HCT116 (cell line): ENCODE results near the gene HTRA3. TPM values are rescaled to one million over a fixed set of nuclear protein-coding genes. Genes with fewer than 3 reads are reported as not detected.

ENCODE experiments used
- ATAC-seq: fragments of 200-7000 bp; cut with Tn5 transposase; 2 replicates; pipeline ENCODE4 v1.9.1; 2020; ENCODE audit warnings: mild to moderate bottlenecking, moderate library complexity
- BruUV-seq: library from RNA; stranded (reverse); fragments of 400-500 nt; replicated peaks from 2 replicates; lab custom pipeline; 2021; lab: Mats Ljungman, UMichigan
- CTCF ChIA-PET: fragments of 300-600 bp; sonication (Branson Sonifier 250); formaldehyde crosslinking; loops from one replicate; lab custom pipeline; 2021; ENCODE audit warnings: antibody characterized with exemption; lab: Charles Lee
- POLR2A ChIA-PET: fragments of 300-600, 350-600 bp; sonication (Branson Sonifier 250); formaldehyde crosslinking; loops from one replicate; lab custom pipeline; 2021; ENCODE audit warnings: antibody characterized with exemption; lab: Charles Lee
- RAD21 ChIA-PET, 2 experiments: fragments of 300-600 bp; sonication (Branson Sonifier 250); formaldehyde crosslinking; loops; one replicate each; lab custom pipeline; 2023; ENCODE audit warnings: low total read pairs in 2 of 2; ENCODE audit not compliant: uncharacterized antibody in 2 of 2, unreplicated experiment in 2 of 2, low non-redundant PET in 1 of 2; lab: Charles Lee
- DNase-seq: peaks from one replicate; pipeline ENCODE4 v3.0.0-alpha.2; 2010; ENCODE audit warnings: low read depth, low spot score
- H2AFZ ChIP-seq: fragments of 200-600 bp; shearing (Covaris generic), sonication (generic); 2 replicates; pipeline ENCODE4 v1.6.1; 2017; ENCODE audit warnings: low read depth, mixed run types, mixed read lengths, antibody characterized with exemption, low read length; ENCODE audit not compliant: poor library complexity, severe bottlenecking
- H3K27ac ChIP-seq: 2 replicates; pipeline ENCODE4 v1.5.1; 2012; ENCODE audit warnings: low read depth, low read length
- H3K27me3 ChIP-seq: fragments of 200-600 bp; sonication (generic); 2 replicates; pipeline ENCODE4 v1.6.1; 2016; ENCODE audit warnings: mixed run types, low read length, mixed read lengths; ENCODE audit not compliant: insufficient read depth
- H3K36me3 ChIP-seq, 2 experiments: fragments of 200-500 bp in 1 of 2; fragments of 200-600 bp in 1 of 2; sonication (Bioruptor generic) in 1 of 2; sonication (generic) in 1 of 2; 2 replicates each; pipeline versions ENCODE4 v1.5.1 to v1.6.1; 2014 to 2016; ENCODE audit warnings: low read length in 2 of 2, inconsistent platforms in 1 of 2, mixed read lengths in 1 of 2, mixed run types in 1 of 2; ENCODE audit not compliant: insufficient read depth in 2 of 2, control insufficient read depth in 1 of 2
- H3K4me1 ChIP-seq, 2 experiments: fragments of 200-600 bp in 1 of 2; sonication (generic) in 1 of 2; 2 replicates each; pipeline versions ENCODE4 v1.5.1 to v1.6.1; 2012 to 2017; ENCODE audit warnings: low read length in 2 of 2, inconsistent platforms in 1 of 2, mild to moderate bottlenecking in 1 of 2, mixed read lengths in 1 of 2, mixed run types in 1 of 2, moderate library complexity in 1 of 2; ENCODE audit not compliant: insufficient read depth in 2 of 2, control insufficient read depth in 1 of 2
- H3K4me2 ChIP-seq: fragments of 200-600 bp; sonication (generic); 2 replicates; pipeline ENCODE4 v1.6.1; 2017; ENCODE audit warnings: mixed run types, low read length, mixed read lengths
- H3K4me3 ChIP-seq, 2 experiments: fragments of 200-600 bp in 1 of 2; sonication (generic) in 1 of 2; replicated peaks in 1 of 2; 2 replicates each; pipeline ENCODE4 v1.5.1; 2011 to 2016; ENCODE audit warnings: low read length in 2 of 2, control low read depth in 1 of 2, low read depth in 1 of 2, mild to moderate bottlenecking in 1 of 2, mixed read lengths in 1 of 2, mixed run types in 1 of 2
- H3K79me2 ChIP-seq: fragments of 200-600 bp; sonication (generic); 2 replicates; pipeline ENCODE4 v1.6.1; 2017; ENCODE audit warnings: mild to moderate bottlenecking, mixed run types, low read length, moderate library complexity, mixed read lengths; ENCODE audit not compliant: insufficient read depth
- H3K9ac ChIP-seq: fragments of 200-600 bp; sonication (generic); 2 replicates; pipeline ENCODE4 v1.6.1; 2016; ENCODE audit warnings: low read length, mixed read lengths
- H3K9me2 ChIP-seq: fragments of 200-600 bp; sonication (generic), shearing (Covaris generic); 2 replicates; pipeline ENCODE4 v1.6.1; 2017; ENCODE audit warnings: mixed run types, mild to moderate bottlenecking, moderate library complexity; ENCODE audit not compliant: insufficient read depth
- H3K9me3 ChIP-seq, 2 experiments: fragments of 200-500 bp in 1 of 2; fragments of 200-600 bp in 1 of 2; sonication (Bioruptor generic) in 1 of 2; sonication (generic) in 1 of 2; 2 replicates each; pipeline ENCODE4 v1.6.1; 2014 to 2017; ENCODE audit warnings: low read length in 2 of 2, mixed read lengths in 2 of 2, inconsistent platforms in 1 of 2, low read depth in 1 of 2, mild to moderate bottlenecking in 1 of 2, mixed run types in 1 of 2, moderate library complexity in 1 of 2; ENCODE audit not compliant: control insufficient read depth in 1 of 2, insufficient read depth in 1 of 2
- H4K20me1 ChIP-seq: fragments of 200-600 bp; sonication (generic), shearing (Covaris generic); 2 replicates; pipeline ENCODE4 v1.6.1; 2017; ENCODE audit warnings: mixed run types, mild to moderate bottlenecking, moderate library complexity; ENCODE audit not compliant: insufficient read depth
- CBX3 ChIP-seq: IDR thresholded peaks from 2 replicates; pipeline ENCODE4 v1.6.1; 2012; ENCODE audit warnings: low read depth
- CEBPB ChIP-seq: IDR thresholded peaks from 2 replicates; pipeline ENCODE4 v1.6.1; 2012; ENCODE audit warnings: low read depth
- EGR1 ChIP-seq: IDR thresholded peaks from 2 replicates; pipeline ENCODE4 v1.6.1; 2012; ENCODE audit warnings: low read depth
- ELF1 ChIP-seq: IDR thresholded peaks from 2 replicates; pipeline ENCODE4 v1.6.1; 2012; ENCODE audit warnings: low read depth, borderline replicate concordance
- EZH2 ChIP-seq: fragments of 200-600 bp; sonication (generic); IDR thresholded peaks from 2 replicates; pipeline ENCODE4 v1.6.1; 2017; ENCODE audit warnings: antibody characterized with exemption, mixed run types
- EZH2phosphoT487 ChIP-seq: fragments of 200-600 bp; IDR thresholded peaks from 2 replicates; pipeline ENCODE4 v1.6.1; 2018; ENCODE audit warnings: antibody characterized with exemption, borderline replicate concordance
- TCF7L2 ChIP-seq: IDR thresholded peaks from 2 replicates; pipeline ENCODE4 v1.7.0; 2011; ENCODE audit warnings: borderline replicate concordance, inconsistent platforms; ENCODE audit not compliant: insufficient read depth, insufficient read length; ENCODE audit errors: extremely low read depth
- YY1 ChIP-seq: IDR thresholded peaks from 2 replicates; pipeline ENCODE4 v1.6.1; 2011; ENCODE audit warnings: low read length, low read depth, moderate library complexity, mild to moderate bottlenecking; ENCODE audit not compliant: insufficient replicate concordance; ENCODE audit errors: extremely low read depth
- ZNF274 ChIP-seq: fragments of 200-500 bp; sonication (Bioruptor generic); IDR thresholded peaks from 2 replicates; pipeline ENCODE4 v1.6.1; 2014; ENCODE audit warnings: mild to moderate bottlenecking, low read depth, low read length, inconsistent platforms
- intact Hi-C: fragments of 100-400 bp; cut with micrococcal nuclease; formaldehyde crosslinking; loops from 2 replicates; pipeline ENCODE4 v1.10.0; 2022
- total RNA-seq: library from RNA; stranded (reverse); gene quantifications from one replicate; pipeline ENCODE4 v1.2.1, GENCODE V29; 2021; ENCODE audit not compliant: unreplicated experiment
- TF ChIP-seq, protein P1 (sequence below): IDR thresholded peaks from 2 replicates; pipeline ENCODE4 v1.6.1; 2011; ENCODE audit warnings: mild to moderate bottlenecking, low read length, moderate library complexity; ENCODE audit not compliant: insufficient replicate concordance; ENCODE audit errors: extremely low read depth
- TF ChIP-seq, protein P2 (sequence below), 3 experiments: fragments of 200-600 bp in 1 of 3; sonication (generic) in 1 of 3; IDR thresholded peaks in 2 of 3; conservative IDR thresholded peaks in 1 of 3; 2 replicates each; pipeline ENCODE4 v1.5.1; 2012 to 2017; ENCODE audit warnings: low read depth in 2 of 3, low read length in 2 of 3, antibody characterized with exemption in 1 of 3, borderline replicate concordance in 1 of 3, control low read depth in 1 of 3, mild to moderate bottlenecking in 1 of 3, mixed read lengths in 1 of 3, mixed run types in 1 of 3, moderate library complexity in 1 of 3; ENCODE audit not compliant: insufficient read depth in 1 of 3

HTRA3 gene
- total RNA-seq, 1 experiment from 2014 or later = not detected

DNA sequence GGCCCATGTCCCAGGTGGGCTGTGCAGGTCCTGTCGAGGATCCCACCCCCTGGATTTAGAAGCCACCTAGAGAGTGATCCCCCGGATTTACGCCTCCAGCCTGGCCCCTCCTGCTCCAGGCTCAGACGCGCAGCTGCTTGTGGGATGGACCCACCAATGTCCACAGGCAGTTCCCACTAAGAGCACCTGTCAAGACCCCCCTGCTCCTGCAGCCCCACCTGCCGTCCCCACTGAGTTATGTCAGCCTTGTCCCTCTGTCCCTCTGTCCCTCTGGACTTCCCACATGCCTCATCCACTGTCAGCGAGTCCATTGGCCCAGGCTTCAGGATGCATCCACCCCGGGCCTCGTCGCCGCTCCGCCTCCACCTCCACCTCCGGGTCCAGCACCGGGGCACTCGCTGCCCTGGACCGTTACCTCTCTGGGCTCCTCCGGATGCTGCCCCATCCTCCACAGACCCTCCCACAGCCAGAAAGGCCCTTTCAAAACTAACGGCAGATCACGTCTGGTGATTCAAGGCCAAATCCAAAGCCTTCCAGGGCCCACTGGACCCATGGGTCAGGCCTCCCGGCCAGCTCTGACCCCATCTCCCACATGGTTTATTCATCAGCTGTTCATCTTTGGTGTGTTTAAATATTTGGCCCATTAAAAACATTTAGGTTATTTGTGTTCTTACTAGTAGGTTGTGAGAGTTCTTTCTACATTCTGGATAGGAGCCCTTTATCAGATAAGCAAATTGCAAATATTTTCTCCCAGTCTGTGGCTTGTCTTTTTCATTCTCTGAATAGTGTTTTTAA, 28.3 kb downstream of the HTRA3 start:
- intact Hi-C loops = no loop called here
- no TSS peak for BruUV-seq
- TF ChIP-seq EZH2phosphoT487 (no peak), ELF1 (no peak), EGR1 (no peak), CBX3 (no peak), ZNF274 (no peak), TCF7L2 (no peak), EZH2 (no peak), YY1 (no peak), CEBPB (no peak)
- TF ChIP-seq, protein P1, sequence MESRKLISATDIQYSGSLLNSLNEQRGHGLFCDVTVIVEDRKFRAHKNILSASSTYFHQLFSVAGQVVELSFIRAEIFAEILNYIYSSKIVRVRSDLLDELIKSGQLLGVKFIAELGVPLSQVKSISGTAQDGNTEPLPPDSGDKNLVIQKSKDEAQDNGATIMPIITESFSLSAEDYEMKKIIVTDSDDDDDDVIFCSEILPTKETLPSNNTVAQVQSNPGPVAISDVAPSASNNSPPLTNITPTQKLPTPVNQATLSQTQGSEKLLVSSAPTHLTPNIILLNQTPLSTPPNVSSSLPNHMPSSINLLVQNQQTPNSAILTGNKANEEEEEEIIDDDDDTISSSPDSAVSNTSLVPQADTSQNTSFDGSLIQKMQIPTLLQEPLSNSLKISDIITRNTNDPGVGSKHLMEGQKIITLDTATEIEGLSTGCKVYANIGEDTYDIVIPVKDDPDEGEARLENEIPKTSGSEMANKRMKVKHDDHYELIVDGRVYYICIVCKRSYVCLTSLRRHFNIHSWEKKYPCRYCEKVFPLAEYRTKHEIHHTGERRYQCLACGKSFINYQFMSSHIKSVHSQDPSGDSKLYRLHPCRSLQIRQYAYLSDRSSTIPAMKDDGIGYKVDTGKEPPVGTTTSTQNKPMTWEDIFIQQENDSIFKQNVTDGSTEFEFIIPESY = no peak
- TF ChIP-seq, protein P2, sequence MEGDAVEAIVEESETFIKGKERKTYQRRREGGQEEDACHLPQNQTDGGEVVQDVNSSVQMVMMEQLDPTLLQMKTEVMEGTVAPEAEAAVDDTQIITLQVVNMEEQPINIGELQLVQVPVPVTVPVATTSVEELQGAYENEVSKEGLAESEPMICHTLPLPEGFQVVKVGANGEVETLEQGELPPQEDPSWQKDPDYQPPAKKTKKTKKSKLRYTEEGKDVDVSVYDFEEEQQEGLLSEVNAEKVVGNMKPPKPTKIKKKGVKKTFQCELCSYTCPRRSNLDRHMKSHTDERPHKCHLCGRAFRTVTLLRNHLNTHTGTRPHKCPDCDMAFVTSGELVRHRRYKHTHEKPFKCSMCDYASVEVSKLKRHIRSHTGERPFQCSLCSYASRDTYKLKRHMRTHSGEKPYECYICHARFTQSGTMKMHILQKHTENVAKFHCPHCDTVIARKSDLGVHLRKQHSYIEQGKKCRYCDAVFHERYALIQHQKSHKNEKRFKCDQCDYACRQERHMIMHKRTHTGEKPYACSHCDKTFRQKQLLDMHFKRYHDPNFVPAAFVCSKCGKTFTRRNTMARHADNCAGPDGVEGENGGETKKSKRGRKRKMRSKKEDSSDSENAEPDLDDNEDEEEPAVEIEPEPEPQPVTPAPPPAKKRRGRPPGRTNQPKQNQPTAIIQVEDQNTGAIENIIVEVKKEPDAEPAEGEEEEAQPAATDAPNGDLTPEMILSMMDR (IDR thresholded peaks at IDR 0.05 in 2 of 3, conservative IDR thresholded peaks at IDR 0.05 in 1 of 3; ENCODE audit: borderline replicate concordance in 1 of 3, insufficient read depth in 1 of 3, low read depth in 2 of 3, low read length in 2 of 3) = no peak
- TF ChIP-seq, all 23 proteins: peak for 0
- DNase-seq (no peak), ATAC-seq (no peak)
- no peak overlapping the region for H3K4me2 ChIP-seq
- no peak overlapping the region for H3K4me3 ChIP-seq
- no peaks in the 10 kb centered on the region for H3K9me2 ChIP-seq
- H3K36me3 ChIP-seq = no peaks in the 10 kb centered on the region
- H3K9me3 ChIP-seq = no peaks in the 10 kb centered on the region
- H3K4me1 ChIP-seq = peaks cover 0 to under 1% of the 10 kb centered on the region in 2 experiments; a peak in 1 of 4 replicates
- CTCF ChIA-PET = no interaction called here
- H2AFZ ChIP-seq = no peak overlapping the region
- H3K27ac ChIP-seq = no peak overlapping the region
- no peaks in the 10 kb centered on the region for H3K27me3 ChIP-seq
- H3K79me2 ChIP-seq = no peaks in the 10 kb centered on the region
- POLR2A ChIA-PET = no interaction called here
- RAD21 ChIA-PET = no interaction called here
- no peak overlapping the region for H3K9ac ChIP-seq
- no peaks in the 10 kb centered on the region for H4K20me1 ChIP-seq
